HG03354 (cell line): ENCODE data around the gene CCDC73.

ENCODE experiments used
- ATAC-seq: cut with Tn5 transposase; IDR thresholded peaks from one replicate; pipeline ENCODE4 v1.9.1; 2021; ENCODE audit warnings: mild to moderate bottlenecking; ENCODE audit not compliant: unreplicated experiment, poor library complexity, severe bottlenecking

CCDC73 gene

DNA sequence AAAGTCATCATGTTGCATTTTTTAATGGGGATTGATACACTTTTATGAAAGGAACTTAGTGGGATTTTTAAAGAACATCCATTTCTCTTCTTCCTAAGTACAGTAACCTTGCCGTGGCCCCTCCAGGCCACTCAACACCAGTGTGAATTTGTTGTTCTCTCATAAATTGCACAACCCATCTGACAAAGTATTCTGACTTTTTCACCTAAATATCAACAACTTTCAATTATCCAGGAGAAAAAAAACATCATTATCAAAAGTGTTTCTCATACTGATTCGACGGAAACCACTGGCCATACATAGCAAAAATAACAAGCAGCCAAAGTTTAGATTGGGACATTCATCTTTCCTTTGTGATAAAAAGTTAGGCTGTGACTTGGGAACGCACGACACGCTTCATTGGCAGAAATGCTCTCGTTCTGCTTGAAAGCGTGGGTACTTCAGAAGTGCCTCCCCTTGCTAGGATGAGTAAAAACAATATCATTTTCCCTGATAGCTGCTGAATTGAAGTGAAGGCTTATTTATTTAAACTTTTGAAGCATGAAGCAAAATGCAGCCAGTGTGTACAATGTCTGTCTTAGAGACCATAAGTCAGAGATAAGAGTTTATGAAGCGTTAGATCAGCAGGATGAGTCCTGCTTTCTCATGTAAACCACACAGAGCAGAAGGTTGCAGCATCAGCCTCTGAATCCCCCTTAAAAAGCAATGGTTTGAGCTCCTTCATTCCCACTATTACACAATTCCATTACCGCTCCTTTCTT lies 231.4 kb downstream of the CCDC73 start:
- no peak for ATAC-seq

DNA sequence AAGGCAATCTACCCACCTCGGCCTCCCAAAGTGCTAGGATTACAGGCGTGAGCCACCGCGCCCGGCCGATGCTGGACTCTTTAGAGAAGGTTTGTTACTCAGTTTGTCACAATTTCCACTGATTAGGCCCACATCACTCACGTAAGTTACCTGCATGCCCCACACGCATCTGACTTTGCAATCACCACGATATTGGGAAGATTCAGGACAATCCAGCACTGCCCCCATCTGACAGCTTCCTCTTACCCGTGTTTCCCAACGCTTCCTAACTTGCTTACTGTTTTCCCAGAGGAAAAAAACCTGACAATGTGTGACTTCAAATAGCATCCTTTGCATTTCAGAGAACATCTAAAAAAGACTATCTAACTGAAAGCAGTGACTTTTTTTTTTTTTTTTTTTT lies 232.6 kb downstream of the CCDC73 start:
- ATAC-seq, result no peak

DNA sequence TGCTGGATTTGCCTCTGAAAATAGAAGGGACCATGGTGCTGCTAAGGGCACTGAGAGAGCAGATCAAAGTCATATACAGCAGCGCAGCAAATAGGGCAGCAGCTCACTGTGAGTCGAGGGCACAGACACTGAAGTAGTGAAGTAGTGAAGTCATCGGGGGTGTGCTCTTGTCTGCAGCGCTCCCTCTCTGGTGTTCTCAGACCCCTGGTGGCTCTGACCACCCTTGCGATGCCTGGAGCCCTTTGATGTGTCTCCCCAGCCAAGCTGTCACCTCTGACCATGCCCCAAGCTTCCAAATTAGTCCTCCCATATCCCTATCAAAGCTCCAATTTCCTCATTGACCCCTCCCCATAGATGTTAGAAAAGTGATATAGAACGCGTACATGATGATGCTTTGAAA lies 238.6 kb downstream of the CCDC73 start:
- no peak for ATAC-seq

DNA sequence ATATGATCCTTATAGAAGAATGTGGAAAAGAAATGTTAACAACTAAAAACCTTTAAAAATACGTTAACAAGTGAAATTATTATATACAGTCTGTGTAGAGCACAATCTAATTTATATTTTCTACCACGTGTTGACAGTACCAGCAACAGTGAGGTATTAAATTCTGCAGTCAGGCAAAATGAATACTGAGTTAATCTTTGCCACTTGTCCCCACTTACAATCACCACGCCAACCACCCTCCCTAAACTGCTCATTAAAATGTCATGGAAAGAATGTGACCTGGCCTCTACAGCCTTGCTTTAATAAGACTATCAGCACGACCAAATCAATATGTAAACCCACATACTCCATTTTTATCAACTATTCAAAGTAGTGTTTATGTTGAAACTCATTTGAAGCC lies 239.4 kb downstream of the CCDC73 start:
- ATAC-seq, result no peak
